Left cardiac atrium (tissue), 4 donors: ENCODE data around the gene CLCF1. TPM values are rescaled to one million over a fixed set of nuclear protein-coding genes. Genes with fewer than 3 reads are reported as not detected.

Experiments
- ATAC-seq, 2 donors: fragments of 200-7000 bp; cut with Tn5 transposase; one replicate each; pipeline ENCODE4 v1.9.1; 2020; ENCODE audit warnings: mild to moderate bottlenecking in 2 of 2, moderate library complexity in 2 of 2
- DNase-seq: peaks from one replicate; pipeline ENCODE4 v3.0.0-alpha.2; 2020
- intact Hi-C, 2 donors: fragments of 100-400 bp; cut with DNase I; formaldehyde crosslinking; loops; one replicate each; pipeline versions ENCODE4 v1.14.1 to v1.15.1; 2022 to 2023
- total RNA-seq, 2 donors: library from RNA; stranded (reverse); fragmentation: NEBNext Ultra II Directional; extraction: Animal tissue kit (Norgen Biotek cat#: 25700); gene quantifications; one replicate each; pipeline ENCODE4 v1.2.1, GENCODE V29; 2021
- donor health status: DM: no; HTN: yes; CAD: no.
- donor health status: DM: no; HTN: yes; CAD: no; lungs with severe emphysema.
- donor health status: DM: yes; HTN: yes; CAD: no.
- donor health status: Dilated cardiomyopathy.

CLCF1 gene
- total RNA-seq, 2 donors from 2014 or later, result 1.1 to 4.6 TPM

- DNase-seq (peak; percentile 99), ATAC-seq (peak; percentile 90 to 93)
- intact Hi-C loops, result no loop called here
These were observed 19.9 kb downstream of the CLCF1 start, which contains the start of gene POLD4 for GRCh38 chr11:67353317-67354074. Gene POLD4, minus strand, starts transcription at chr11:67353546. Its CDS starts 147 bp downstream, at chr11:67353399.

GRCh38 chr11:67352546-67353316 is 20.7 kb downstream of the CLCF1 start:
- DNase-seq (peak; percentile 64), ATAC-seq (peak; percentile 7 to 20)
- intact Hi-C loops, result no loop called here

- ATAC-seq (no peak), DNase-seq (peak; percentile 52)
- intact Hi-C loops, result no loop called here
These were observed 22.0 kb downstream of the CLCF1 start for GRCh38 chr11:67351275-67352005.

GRCh38 chr11:67349928-67350465 is 23.4 kb downstream of the CLCF1 start:
- intact Hi-C loops, result loop anchor here (5.0 kb wide), 1 partner anchor 32 kb away; no protein-coding TSS in a partner anchor
- no peak for ATAC-seq
- DNase-seq, result no peak

GRCh38 chr11:67349457-67349856 is 23.9 kb downstream of the CLCF1 start:
- no peak for DNase-seq
- intact Hi-C loops, result loop anchor here (5.0 kb wide), 1 partner anchor 33 kb away; no protein-coding TSS in a partner anchor
- ATAC-seq, result no peak

GRCh38 chr11:67349036-67349435 is 24.4 kb downstream of the CLCF1 start:
- DNase-seq (no peak), ATAC-seq (no peak)
- intact Hi-C loops, result loop anchor here (5.0 kb wide), 1 partner anchor 33 kb away; no protein-coding TSS in a partner anchor

- DNase-seq, result no peak
- intact Hi-C loops, result loop anchor here (5.0 kb wide), 1 partner anchor 34 kb away; no protein-coding TSS in a partner anchor
- no peak for ATAC-seq
These were observed 25.2 kb downstream of the CLCF1 start for GRCh38 chr11:67347964-67348749.

- ATAC-seq, result peak in 1 of 2 donors; percentile 45
- no peak for DNase-seq
- intact Hi-C loops, result loop anchor here (5.0 kb wide), 1 partner anchor 36 kb away; no protein-coding TSS in a partner anchor
These were observed 27.2 kb downstream of the CLCF1 start for GRCh38 chr11:67345920-67346819.

- intact Hi-C loops, result loop anchor here (5.0 kb wide), 1 partner anchor 37 kb away; no protein-coding TSS in a partner anchor
- DNase-seq, result no peak
These were observed 28.0 kb downstream of the CLCF1 start for GRCh38 chr11:67345247-67345919.

GRCh38 chr11:67344264-67344663 is 29.1 kb downstream of the CLCF1 start:
- no peak for ATAC-seq
- DNase-seq, result no peak
- intact Hi-C loops, result no loop called here

More at GRCh38 chr11:67345247-67345919, 28.0 kb downstream of the CLCF1 start:
- ATAC-seq, result no peak

- DNase-seq (no peak), ATAC-seq (no peak)
- intact Hi-C loops, result no loop called here
These were observed 36.1 kb downstream of the CLCF1 start for GRCh38 chr11:67337257-67337656.

GRCh38 chr11:67332081-67332691 is 41.2 kb downstream of the CLCF1 start:
- no peak for ATAC-seq
- intact Hi-C loops, result no loop called here
- DNase-seq, result no peak

- ATAC-seq (no peak), DNase-seq (no peak)
- intact Hi-C loops, result no loop called here
These were observed 49.9 kb downstream of the CLCF1 start for GRCh38 chr11:67323526-67323925.

GRCh38 chr11:67322049-67322448 is 51.3 kb downstream of the CLCF1 start:
- intact Hi-C loops, result no loop called here
- ATAC-seq, result no peak
- no peak for DNase-seq

GRCh38 chr11:67321313-67321871 is 52.0 kb downstream of the CLCF1 start:
- ATAC-seq, result no peak
- no peak for DNase-seq
- intact Hi-C loops, result no loop called here

GRCh38 chr11:67320691-67321090 is 52.7 kb downstream of the CLCF1 start:
- intact Hi-C loops, result no loop called here
- no peak for DNase-seq

More at GRCh38 chr11:67320691-67321090, 52.7 kb downstream of the CLCF1 start:
- no peak for ATAC-seq
